HFFc6 (cell line): ENCODE measurements around the gene PTGFR. TPM values are rescaled to one million over a fixed set of nuclear protein-coding genes. Genes with fewer than 3 reads are reported as not detected.
A peak's percentile ranks its signal among the peaks of the same experiment; 100 is the strongest.

Experiments used
- DNase-seq: peaks from one replicate; pipeline ENCODE4 v3.0.0-alpha.2; 2018
- H3K27ac Mint-ChIP-seq: 2 replicates; pipeline ENCODE4 v1.8.0; 2020; ENCODE audit warnings: mild to moderate bottlenecking, mixed read lengths
- H3K27me3 Mint-ChIP-seq: 2 replicates; pipeline ENCODE4 v1.8.0; 2021; ENCODE audit warnings: mild to moderate bottlenecking, moderate library complexity, mixed read lengths; ENCODE audit not compliant: insufficient read depth
- H3K36me3 Mint-ChIP-seq: 2 replicates; pipeline ENCODE4 v1.8.0; 2021; ENCODE audit warnings: low read depth, mixed read lengths
- H3K4me1 Mint-ChIP-seq: 2 replicates; pipeline ENCODE4 v1.8.0; 2020; ENCODE audit warnings: low read depth, mixed read lengths
- H3K4me3 Mint-ChIP-seq: 2 replicates; pipeline ENCODE4 v1.8.0; 2020; ENCODE audit warnings: mild to moderate bottlenecking, moderate library complexity, mixed read lengths
- H3K9me3 Mint-ChIP-seq: 2 replicates; pipeline ENCODE4 v1.8.0; 2020; ENCODE audit warnings: mild to moderate bottlenecking, mixed read lengths
- CTCF ChIP-seq: fragments of 200-600 bp; sonication (generic); IDR thresholded peaks from 2 replicates; pipeline ENCODE4 v1.5.0; 2021; ENCODE audit warnings: antibody characterized with exemption, mild to moderate bottlenecking
- total RNA-seq, 6 experiments: library from RNA; stranded (reverse); fragmentation: NEBNext Ultra II Directional; extraction: Animal tissue kit (Norgen Biotek cat#: 25700); gene quantifications; 2 replicates in 1 of 6; 3 replicates in 5 of 6; pipeline ENCODE4 v1.2.3, GENCODE V29; 2021

Gene PTGFR
- total RNA-seq, 6 experiments from 2014 or later: 11.2 to 20.3 (median 17.1) TPM

GRCh38 chr1:78577257-78578100, 86.7 kb downstream of the PTGFR start:
- Mint-ChIP-seq H3K4me3 (no peak overlapping the region), H3K9me3 (no peaks in the 10 kb centered on the region), H3K27me3 (no peaks in the 10 kb centered on the region), H3K27ac (no peak overlapping the region), H3K36me3 (no peaks in the 10 kb centered on the region), H3K4me1 (no peaks in the 10 kb centered on the region)
- TF ChIP-seq CTCF: no peak
- DNase-seq: no peak

GRCh38 chr1:78586572-78586971, 95.8 kb downstream of the PTGFR start:
- Mint-ChIP-seq H3K4me1 (peaks cover 25% of the 10 kb centered on the region), H3K4me3 (peak overlapping the region; percentile 16; the same call in 1 of the 2 replicates), H3K27ac (no peak overlapping the region), H3K27me3 (no peaks in the 10 kb centered on the region), H3K36me3 (no peaks in the 10 kb centered on the region), H3K9me3 (no peaks in the 10 kb centered on the region)
- TF ChIP-seq CTCF: no peak
- peak; percentile 43 for DNase-seq

- no peak for TF ChIP-seq CTCF
- no peak overlapping the region for H3K4me3 Mint-ChIP-seq
- peaks cover 25% of the 10 kb centered on the region for H3K4me1 Mint-ChIP-seq
- no peak overlapping the region for H3K27ac Mint-ChIP-seq
- DNase-seq: no peak
- H3K36me3 Mint-ChIP-seq: no peaks in the 10 kb centered on the region
- H3K9me3 Mint-ChIP-seq: no peaks in the 10 kb centered on the region
- no peaks in the 10 kb centered on the region for H3K27me3 Mint-ChIP-seq
Observed at GRCh38 chr1:78587211-78587610, 96.4 kb downstream of the PTGFR start.

Other genes with a start within 250 kb of the PTGFR start
- under 1 TPM; 0.18 to 0.52 (median 0.34) TPM for gene IFI44L, start 129.5 kb downstream of the PTGFR start, total RNA-seq
- 1 to 10 TPM; 1.3 to 3.3 (median 2.8) TPM for gene IFI44, start 158.9 kb downstream of the PTGFR start, total RNA-seq